CD4-positive, alpha-beta T cell treated with Interleukin-15 for 4 hours (primary cell): ENCODE results near the gene ZXDB.
"Not testable (repeated sequence)": the region's sequence is repeated elsewhere in the genome, so short reads cannot be mapped to it uniquely, and the experiment has no call there.

ENCODE experiments used
- DNase-seq: peaks from one replicate; pipeline ENCODE4 v3.0.0-alpha.2; 2020; ENCODE audit warnings: low spot score

The ZXDB gene

GRCh38 chrX:57591284-57592159 lies at the start of gene ZXDB:
ZXDB (plus strand) TSS chrX:57592011; CDS start chrX:57592049, 38 bp downstream.
- DNase-seq = peak; percentile 37

- no peak for DNase-seq
Measured at GRCh38 chrX:57565198-57565597, 26.6 kb upstream of the ZXDB start.

- peak; percentile 29 for DNase-seq
Measured at GRCh38 chrX:57573754-57574153, 18.1 kb upstream of the ZXDB start.

GRCh38 chrX:57582948-57583347 lies 8.9 kb upstream of the ZXDB start:
- DNase-seq = not testable (repeated sequence)

GRCh38 chrX:57583477-57583876 lies 8.3 kb upstream of the ZXDB start:
- no peak for DNase-seq

- DNase-seq = no peak
Measured at GRCh38 chrX:57586360-57586759, 5.5 kb upstream of the ZXDB start.

GRCh38 chrX:57587062-57587461 lies 4.7 kb upstream of the ZXDB start:
- no peak for DNase-seq

GRCh38 chrX:57587607-57588006 lies 4.2 kb upstream of the ZXDB start:
- no peak for DNase-seq

- DNase-seq = peak; percentile 17
Measured at GRCh38 chrX:57592160-57592893, 516 bp downstream of the ZXDB start.

GRCh38 chrX:57592894-57593215 lies 1.0 kb downstream of the ZXDB start:
- not testable (repeated sequence) for DNase-seq

GRCh38 chrX:57595381-57595811 lies 3.6 kb downstream of the ZXDB start:
- DNase-seq = peak; percentile 46

GRCh38 chrX:57596109-57596508 lies 4.3 kb downstream of the ZXDB start:
- no peak for DNase-seq

- no peak for DNase-seq
Measured at GRCh38 chrX:57596516-57596915, 4.7 kb downstream of the ZXDB start.

- no peak for DNase-seq
Measured at GRCh38 chrX:57607295-57608187, 15.7 kb downstream of the ZXDB start.

- not testable (repeated sequence) for DNase-seq
Measured at GRCh38 chrX:57613351-57613750, 21.5 kb downstream of the ZXDB start.

GRCh38 chrX:57629438-57629837 lies 37.6 kb downstream of the ZXDB start:
- not testable (repeated sequence) for DNase-seq

- DNase-seq = no peak
Measured at GRCh38 chrX:57640674-57641016, 48.8 kb downstream of the ZXDB start.

GRCh38 chrX:57641338-57641737 lies 49.5 kb downstream of the ZXDB start:
- no peak for DNase-seq

GRCh38 chrX:57643698-57644097 lies 51.9 kb downstream of the ZXDB start:
- no peak for DNase-seq

GRCh38 chrX:57647020-57647419 lies 55.2 kb downstream of the ZXDB start:
- no peak for DNase-seq
